ENCODE data around the gene PNMA6E.
A peak's percentile ranks its signal among the peaks of the same experiment; 100 is the strongest.

Gene PNMA6E

GRCh38 chrX:153434801-153435200 lies 33.7 kb upstream of the PNMA6E start:
- DNase-seq: no peak

GRCh38 chrX:153433781-153434285 lies 32.7 kb upstream of the PNMA6E start:
- no peak for DNase-seq

GRCh38 chrX:153433161-153433680 lies 32.1 kb upstream of the PNMA6E start:
- DNase-seq: no peak

GRCh38 chrX:153430796-153431195 lies 29.6 kb upstream of the PNMA6E start:
- no peak for DNase-seq

DNA sequence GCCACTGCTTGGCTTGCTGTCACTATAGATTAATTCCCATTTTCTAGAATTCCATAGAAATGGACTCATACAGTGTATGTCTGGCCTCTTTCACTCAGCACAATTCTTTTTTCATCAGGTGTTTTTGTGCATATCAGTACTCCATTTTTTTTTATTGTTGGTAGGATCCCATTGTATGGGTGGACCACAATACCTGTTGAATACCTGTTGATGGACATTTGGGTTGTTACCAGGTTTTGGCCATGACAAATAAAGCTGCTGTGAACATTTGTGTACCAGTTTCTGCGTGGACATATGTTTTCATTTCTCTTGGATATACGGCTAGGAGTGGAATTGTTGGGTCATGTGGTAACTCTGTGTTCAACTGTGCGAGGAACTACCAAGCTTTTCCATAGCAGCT lies 25.1 kb upstream of the PNMA6E start:
- no peak for DNase-seq

GRCh38 chrX:153423652-153424051 lies 22.5 kb upstream of the PNMA6E start:
- DNase-seq: peak; percentile 7 to 29

DNA sequence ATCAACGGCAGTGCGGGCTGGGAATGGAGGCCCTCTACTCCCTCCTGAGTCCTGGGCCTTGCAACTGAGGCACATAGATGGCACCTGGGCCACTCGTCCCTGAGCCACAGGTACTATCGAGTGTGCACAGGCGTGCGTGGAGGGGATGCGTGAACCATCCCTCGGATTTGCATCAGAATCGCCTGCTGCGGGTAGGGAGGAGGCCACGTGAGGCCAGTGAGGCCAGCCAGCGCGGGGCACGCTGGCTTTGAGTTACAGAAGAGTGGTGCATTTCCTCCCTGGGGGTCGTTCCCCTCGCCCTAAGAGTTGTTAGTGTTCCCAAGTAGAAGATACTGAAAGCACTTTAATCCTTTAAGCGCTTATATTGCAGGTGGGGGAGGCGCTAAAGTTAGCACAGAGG lies 20.7 kb upstream of the PNMA6E start:
- DNase-seq: no peak

GRCh38 chrX:153420851-153421599 lies 19.9 kb upstream of the PNMA6E start:
- DNase-seq: no peak

- DNase-seq: no peak
These were observed 16.5 kb upstream of the PNMA6E start for GRCh38 chrX:153417637-153418036.

- DNase-seq: peak; percentile 36 to 48
These were observed 15.8 kb upstream of the PNMA6E start for GRCh38 chrX:153416781-153417450.

DNA sequence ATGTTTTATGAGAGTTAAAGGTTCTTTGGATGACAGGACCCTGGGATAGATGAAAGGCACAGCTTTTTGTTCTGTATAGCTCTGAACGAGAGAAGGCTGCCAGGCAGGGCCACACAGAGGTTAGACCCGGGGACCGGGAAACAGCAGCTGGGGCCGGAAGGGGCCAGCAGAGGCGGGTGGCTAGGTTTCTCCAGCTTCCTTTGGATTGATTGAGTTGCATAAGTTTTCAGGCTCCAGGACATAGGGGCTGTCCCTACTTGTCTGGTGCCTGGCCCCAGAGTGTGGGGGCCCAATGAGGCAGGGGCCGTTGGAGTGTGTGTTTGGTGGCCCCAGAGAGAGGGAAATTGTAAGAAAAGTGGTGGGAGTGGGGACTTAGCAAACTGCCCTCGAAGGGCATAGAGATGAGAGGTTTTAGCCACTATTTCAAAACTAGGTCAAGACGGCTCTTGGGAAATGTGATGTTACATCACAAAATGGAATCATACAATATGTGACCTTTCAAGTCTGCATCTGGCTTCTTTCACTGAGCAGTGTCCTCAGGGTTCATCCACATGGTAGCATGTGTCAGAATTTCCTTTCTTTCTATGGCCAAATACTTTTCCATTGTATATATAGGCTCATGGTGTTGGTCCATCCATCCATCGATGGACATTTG lies 13.8 kb upstream of the PNMA6E start:
- peak; percentile 75 to 87 for DNase-seq

DNA sequence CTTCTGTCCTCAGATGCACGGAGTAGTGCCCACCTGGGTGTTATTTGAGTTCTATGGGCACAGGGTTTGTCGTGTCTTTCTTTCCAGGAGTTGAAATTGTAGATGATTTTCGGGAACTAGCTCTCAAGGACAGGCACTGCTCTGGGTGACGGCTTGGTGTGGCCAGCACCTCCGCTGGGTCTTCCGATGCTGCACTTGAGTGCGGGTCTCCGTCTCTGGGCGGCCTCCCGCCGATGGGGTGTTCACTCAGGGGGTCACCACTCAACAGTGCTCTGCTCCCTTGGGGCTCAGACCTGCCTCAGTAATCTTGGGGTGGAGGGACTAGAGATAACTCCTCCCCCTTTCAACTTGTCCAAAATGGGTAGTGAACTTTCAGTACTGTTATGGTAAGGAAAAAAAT lies 12.6 kb upstream of the PNMA6E start:
- DNase-seq: no peak

- no peak for DNase-seq
These were observed 11.9 kb upstream of the PNMA6E start for GRCh38 chrX:153412746-153413720.

DNA sequence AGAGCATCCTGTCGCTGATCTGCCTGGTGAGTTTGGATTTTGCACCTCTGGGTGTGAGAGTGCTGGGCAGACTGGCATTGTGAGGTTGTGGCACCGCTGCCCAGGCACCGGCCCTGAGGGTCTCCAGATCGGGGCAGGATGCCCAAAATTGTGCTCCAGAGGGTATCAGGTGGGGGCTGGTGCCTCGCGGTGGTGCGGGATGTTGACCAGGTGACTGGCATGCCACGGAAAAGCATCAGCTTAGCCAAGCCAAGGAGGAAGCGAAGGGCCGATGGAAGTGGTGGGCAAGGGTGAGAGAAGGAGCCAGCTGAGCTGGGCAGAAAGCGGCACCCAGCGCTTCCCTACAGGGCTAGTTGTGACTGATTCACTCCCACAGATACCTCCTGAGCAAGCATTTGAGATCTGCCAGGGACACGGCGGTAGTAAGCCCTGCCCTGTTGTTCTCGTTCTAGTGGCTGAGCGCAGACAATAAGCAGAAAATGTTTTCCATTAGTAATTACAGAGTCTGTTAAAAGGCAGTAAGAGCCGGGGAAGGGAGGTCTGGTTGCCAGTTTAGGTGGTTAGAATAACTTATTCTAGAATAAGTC lies 10.9 kb upstream of the PNMA6E start:
- peak; percentile 32 to 60 for DNase-seq

GRCh38 chrX:153411255-153411987 lies 10.3 kb upstream of the PNMA6E start, which contains the start of gene ZFP92:
TSS of gene ZFP92 (plus strand) at chrX:153411472. CDS start at chrX:153418323, 6,851 bp downstream.
- DNase-seq: peak; percentile 42 to 77

- DNase-seq: no peak
These were observed 9.7 kb upstream of the PNMA6E start for GRCh38 chrX:153410888-153411254.

GRCh38 chrX:153410373-153410772 lies 9.2 kb upstream of the PNMA6E start:
- DNase-seq: no peak

- DNase-seq: no peak
These were observed 8.4 kb upstream of the PNMA6E start for GRCh38 chrX:153409414-153410101.

DNA sequence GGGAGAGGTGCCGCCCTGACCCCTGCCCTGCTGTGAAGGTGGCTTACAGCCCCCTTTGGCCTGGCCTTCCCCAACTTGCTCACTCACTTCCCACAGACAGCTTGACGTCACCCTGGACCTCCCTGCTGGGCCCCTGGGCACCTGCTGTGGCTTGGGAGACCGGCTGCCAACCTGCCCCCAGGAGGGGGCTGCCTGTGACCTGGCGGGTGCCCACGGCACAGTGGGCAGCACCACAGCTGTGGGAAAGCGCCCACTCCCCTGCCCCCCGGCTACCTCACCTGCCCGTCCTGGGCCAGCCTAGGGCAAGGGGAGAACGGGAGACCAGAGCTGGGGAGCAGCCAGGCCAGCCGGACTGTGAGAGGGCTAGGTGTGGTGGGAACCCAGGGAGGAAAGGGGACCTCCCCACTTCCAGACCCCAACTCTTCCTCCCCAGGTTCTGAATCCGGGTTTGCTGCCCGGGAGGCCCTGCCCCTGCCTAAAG lies 7.8 kb upstream of the PNMA6E start:
- no peak for DNase-seq

- no peak for DNase-seq
These were observed 7.1 kb upstream of the PNMA6E start for GRCh38 chrX:153408221-153408721.
